NB4 (cell line): ENCODE results near the gene TMEM30A.

ENCODE experiments used
- DNase-seq: peaks from one replicate; pipeline ENCODE4 v3.0.0; 2010; ENCODE audit warnings: low read depth
- H3K4me3 ChIP-seq: one replicate; pipeline ENCODE4 v1.5.1; 2011; ENCODE audit warnings: mild to moderate bottlenecking, low read depth, low read length, moderate library complexity
- MYC ChIP-seq: IDR thresholded peaks from 2 replicates; pipeline ENCODE4 v1.6.1; 2011; ENCODE audit warnings: low read depth, low read length
- POLR2A ChIP-seq: IDR thresholded peaks from 2 replicates; pipeline ENCODE4 v1.6.1; 2011; ENCODE audit warnings: mild to moderate bottlenecking; ENCODE audit not compliant: insufficient read length; ENCODE audit errors: extremely low read depth
- TF ChIP-seq, protein P1 (sequence below): IDR thresholded peaks from 2 replicates; pipeline ENCODE4 v1.6.1; 2011; ENCODE audit warnings: low read depth, low read length
- TF ChIP-seq, protein P2 (sequence below): IDR thresholded peaks from one replicate; pipeline ENCODE4 v1.5.1; 2012; ENCODE audit warnings: low read depth, low read length

The TMEM30A gene

DNA sequence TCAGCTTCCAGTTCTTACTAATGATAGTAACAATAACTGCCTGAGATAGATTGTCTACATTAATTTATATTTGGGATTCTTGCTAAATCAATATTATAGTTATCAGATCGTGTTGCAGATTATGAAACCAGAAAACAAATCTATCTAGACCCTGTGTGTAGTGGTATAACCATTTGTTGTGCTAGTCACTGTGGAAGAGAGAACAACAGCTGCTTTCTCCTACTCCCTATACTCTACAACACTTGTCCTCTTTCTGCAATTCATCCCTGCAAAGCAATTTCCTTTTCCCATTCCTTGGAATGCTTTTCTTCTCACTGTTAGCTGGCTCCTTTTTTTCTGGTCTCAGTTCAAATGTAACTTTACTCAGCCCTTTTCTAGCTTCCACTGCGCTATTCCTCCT, 49.3 kb downstream of the TMEM30A start:
- DNase-seq, result no peak
- TF ChIP-seq, protein P1, sequence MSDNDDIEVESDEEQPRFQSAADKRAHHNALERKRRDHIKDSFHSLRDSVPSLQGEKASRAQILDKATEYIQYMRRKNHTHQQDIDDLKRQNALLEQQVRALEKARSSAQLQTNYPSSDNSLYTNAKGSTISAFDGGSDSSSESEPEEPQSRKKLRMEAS, result no peak
- TF ChIP-seq POLR2A, result no peak
- TF ChIP-seq MYC, result no peak
- TF ChIP-seq, protein P2, sequence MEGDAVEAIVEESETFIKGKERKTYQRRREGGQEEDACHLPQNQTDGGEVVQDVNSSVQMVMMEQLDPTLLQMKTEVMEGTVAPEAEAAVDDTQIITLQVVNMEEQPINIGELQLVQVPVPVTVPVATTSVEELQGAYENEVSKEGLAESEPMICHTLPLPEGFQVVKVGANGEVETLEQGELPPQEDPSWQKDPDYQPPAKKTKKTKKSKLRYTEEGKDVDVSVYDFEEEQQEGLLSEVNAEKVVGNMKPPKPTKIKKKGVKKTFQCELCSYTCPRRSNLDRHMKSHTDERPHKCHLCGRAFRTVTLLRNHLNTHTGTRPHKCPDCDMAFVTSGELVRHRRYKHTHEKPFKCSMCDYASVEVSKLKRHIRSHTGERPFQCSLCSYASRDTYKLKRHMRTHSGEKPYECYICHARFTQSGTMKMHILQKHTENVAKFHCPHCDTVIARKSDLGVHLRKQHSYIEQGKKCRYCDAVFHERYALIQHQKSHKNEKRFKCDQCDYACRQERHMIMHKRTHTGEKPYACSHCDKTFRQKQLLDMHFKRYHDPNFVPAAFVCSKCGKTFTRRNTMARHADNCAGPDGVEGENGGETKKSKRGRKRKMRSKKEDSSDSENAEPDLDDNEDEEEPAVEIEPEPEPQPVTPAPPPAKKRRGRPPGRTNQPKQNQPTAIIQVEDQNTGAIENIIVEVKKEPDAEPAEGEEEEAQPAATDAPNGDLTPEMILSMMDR, result no peak
- H3K4me3 ChIP-seq, result no peak overlapping the region

DNA sequence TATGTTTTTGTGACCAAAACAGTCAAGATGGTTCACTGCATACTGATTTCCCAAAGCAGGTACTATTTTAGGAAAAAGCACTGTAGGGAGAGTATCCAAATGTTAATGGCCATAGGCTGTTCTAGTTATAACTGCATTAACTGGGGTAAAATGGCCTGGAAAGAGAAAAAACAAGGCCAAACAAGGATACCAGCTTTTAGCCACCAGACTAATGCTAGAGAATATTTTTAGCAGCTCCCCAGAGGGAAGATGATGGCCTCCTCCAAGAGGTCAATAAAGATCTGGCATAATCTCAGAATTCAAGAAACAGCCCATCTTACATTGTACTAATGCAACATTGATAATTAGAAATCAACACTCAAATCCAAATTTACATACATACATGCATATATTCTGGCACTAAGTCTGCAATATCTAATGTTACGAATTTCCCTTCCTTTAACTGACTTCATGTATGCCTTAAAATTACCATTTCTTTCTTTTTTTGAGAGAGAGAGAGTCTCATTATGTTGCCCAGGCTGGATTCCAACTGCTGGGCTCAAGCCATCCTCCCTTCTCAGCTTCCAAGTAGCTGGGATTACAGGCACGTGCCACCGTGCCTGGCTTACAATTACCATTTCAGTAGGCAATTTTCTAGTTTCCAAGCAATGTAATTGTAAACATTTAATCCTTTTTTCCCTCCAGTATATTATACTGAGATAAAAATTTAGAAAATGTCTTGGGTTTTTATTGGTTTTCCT, 50.3 kb downstream of the TMEM30A start:
- no peak for DNase-seq
- TF ChIP-seq, protein P1, result no peak
- TF ChIP-seq, protein P2, result no peak
- no peak overlapping the region for H3K4me3 ChIP-seq

DNA sequence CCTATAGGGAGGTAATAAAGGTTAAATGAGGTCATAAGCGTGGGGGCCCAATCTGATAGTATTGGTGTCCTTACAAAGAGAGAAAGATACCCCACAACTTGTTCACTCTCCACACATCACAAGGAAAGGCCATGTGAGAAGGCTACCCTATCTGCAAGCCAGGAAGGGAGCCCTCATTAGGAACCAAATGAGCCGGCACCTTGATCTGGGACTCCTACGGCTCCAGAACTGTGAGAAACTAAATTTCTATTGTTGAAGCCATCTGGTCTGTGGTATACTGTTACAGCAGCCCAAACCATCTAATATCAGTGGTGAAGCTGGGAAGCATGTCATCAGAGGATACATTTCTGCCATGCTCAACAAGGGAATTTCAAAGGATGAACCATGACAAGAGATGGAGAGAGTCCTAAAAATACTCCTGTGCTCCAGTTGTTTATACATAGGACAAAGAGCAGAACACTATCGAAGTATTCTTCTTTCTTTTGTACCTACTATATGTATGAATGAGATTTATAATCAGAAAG, 51.4 kb downstream of the TMEM30A start:
- no peak for TF ChIP-seq MYC
- TF ChIP-seq POLR2A, result no peak
- TF ChIP-seq, protein P2, result no peak
- TF ChIP-seq, protein P1, result no peak
- DNase-seq, result no peak
- no peak overlapping the region for H3K4me3 ChIP-seq

DNA sequence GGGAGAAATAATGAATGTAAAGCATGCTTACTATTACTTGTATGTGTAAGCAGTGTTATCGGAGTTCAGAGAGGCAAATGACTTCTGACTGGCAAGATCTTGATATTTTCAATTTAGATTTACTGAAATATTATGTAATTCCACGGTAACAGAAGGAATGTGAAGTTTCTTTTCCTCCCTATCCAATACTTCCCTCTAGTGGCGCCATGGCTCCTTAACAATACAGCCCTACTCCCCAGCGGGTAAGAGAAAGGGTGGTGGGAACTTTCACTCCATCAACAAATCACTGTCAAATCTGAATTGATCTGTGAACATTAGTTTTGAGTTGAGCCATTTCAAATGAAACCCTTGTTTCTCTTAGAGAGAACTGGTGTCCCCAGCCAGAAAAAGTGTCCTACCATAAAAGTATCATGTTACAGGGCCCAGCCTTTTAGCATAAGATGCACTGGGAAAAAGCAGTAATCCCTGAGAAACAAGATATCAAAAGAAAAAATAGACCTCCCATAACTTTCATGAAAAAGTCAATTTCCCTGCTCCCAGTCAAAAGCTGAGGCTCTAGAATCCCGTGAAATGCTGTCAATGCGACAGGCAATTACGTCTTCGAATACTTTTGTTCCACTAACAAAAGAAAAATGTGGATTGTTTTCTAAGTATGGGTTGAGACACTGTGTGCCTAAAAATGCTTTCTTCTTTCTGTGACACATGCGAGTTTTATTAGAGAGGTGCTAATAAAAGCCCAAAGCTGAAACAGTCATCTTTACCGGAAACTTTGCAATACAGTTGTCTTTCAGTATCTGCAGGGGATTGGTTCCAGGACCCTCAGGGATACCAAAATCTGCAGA, 53.9 kb downstream of the TMEM30A start:
- DNase-seq, result peak; percentile 46
- no peak overlapping the region for H3K4me3 ChIP-seq
- no peak for TF ChIP-seq POLR2A
- TF ChIP-seq, protein P1, result no peak
- TF ChIP-seq, protein P2, result peak; percentile 57

DNA sequence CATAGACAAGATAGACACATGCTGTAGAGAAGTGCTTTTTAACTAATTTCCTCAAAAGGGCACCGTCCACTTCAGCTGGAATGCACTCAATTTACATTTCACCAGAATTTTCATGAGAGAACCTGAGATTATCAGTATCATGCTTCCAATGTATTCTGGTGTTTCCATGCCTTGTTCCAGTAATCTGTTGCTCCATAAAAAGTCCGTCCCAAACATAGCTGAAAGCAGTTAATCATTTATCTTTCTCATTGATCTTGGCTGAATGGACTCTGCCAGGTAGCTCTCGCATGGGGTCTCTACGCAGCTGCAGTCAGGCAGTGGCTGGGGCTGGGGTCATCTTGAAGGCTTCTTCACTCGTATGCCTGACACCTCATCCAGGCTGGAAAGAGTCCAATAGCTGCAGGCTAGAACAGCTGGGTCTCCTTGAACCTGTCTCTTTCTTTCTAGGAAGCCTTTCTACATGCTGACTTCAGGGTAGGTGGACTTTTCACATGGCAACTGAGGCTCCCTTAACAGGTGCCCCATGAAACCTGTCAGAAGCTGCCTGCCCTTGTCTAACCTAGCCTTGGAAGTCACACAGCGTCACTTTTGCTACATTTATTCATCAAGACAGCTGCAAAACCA, 60.2 kb downstream of the TMEM30A start:
- TF ChIP-seq, protein P1, result no peak
- TF ChIP-seq POLR2A (no peak), MYC (no peak)
- TF ChIP-seq, protein P2, result no peak
- H3K4me3 ChIP-seq, result no peak overlapping the region
- DNase-seq, result no peak
